ENCODE data around the gene GSDME. TPM values are rescaled to one million over a fixed set of nuclear protein-coding genes. Genes with fewer than 3 reads are reported as not detected.

The GSDME gene
- total RNA-seq, 1 donor from 2014 or later: 23.6 TPM

DNA sequence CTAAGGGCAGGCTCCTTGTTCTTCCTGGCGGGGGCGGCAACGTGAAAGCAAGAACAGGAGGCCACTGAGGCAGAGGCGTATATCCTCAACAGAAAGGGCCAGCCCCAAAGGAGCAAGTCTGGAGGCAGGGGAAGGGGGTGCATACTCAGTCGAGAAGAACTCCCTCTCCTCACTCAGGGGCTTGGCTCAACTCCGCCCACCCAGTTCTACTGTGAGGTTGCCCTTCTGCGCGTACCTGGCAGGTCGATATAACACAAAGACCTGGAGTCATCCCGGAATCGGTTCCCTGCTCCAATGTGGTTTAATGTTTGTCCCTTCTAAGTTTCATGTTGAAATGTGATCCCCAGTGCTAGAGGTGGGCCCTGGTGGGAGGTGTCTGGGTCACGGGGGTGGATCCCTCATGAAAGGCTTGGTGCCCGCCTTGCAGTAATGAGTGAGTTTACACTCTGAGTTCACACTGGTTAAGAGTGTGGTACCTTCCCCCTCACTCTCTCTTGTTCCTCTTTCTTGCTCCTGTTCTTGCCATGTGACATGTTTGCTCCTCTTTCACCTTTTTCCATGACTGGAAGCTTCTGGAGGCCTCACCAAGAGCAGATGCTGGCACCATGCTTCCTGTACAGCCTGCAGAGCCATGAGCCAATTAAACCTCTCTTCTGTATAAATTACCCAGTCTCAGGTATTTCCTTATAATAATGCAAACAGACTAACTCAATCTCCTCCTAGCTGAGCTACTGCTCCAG, 32.6 kb downstream of the GSDME start:
- TF ChIP-seq, protein P1, sequence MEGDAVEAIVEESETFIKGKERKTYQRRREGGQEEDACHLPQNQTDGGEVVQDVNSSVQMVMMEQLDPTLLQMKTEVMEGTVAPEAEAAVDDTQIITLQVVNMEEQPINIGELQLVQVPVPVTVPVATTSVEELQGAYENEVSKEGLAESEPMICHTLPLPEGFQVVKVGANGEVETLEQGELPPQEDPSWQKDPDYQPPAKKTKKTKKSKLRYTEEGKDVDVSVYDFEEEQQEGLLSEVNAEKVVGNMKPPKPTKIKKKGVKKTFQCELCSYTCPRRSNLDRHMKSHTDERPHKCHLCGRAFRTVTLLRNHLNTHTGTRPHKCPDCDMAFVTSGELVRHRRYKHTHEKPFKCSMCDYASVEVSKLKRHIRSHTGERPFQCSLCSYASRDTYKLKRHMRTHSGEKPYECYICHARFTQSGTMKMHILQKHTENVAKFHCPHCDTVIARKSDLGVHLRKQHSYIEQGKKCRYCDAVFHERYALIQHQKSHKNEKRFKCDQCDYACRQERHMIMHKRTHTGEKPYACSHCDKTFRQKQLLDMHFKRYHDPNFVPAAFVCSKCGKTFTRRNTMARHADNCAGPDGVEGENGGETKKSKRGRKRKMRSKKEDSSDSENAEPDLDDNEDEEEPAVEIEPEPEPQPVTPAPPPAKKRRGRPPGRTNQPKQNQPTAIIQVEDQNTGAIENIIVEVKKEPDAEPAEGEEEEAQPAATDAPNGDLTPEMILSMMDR (IDR thresholded peaks at IDR 0.05): no peak
- H3K27ac Mint-ChIP-seq (ENCODE audit: unreplicated experiment): no peak overlapping the region
- peaks cover 2% of the 10 kb centered on the region for H3K36me3 Mint-ChIP-seq (ENCODE audit: low read depth)
- no peak for DNase-seq (ENCODE audit: low spot score)
- H3K9me3 Mint-ChIP-seq (ENCODE audit: low read depth): peaks cover 2% of the 10 kb centered on the region
- peaks cover 12% of the 10 kb centered on the region for H3K4me1 Mint-ChIP-seq (ENCODE audit: low read depth)
- no peak overlapping the region for H3K4me3 Mint-ChIP-seq (ENCODE audit: unreplicated experiment)
- H3K27me3 Mint-ChIP-seq (ENCODE audit: low read depth): no peaks in the 10 kb centered on the region

DNA sequence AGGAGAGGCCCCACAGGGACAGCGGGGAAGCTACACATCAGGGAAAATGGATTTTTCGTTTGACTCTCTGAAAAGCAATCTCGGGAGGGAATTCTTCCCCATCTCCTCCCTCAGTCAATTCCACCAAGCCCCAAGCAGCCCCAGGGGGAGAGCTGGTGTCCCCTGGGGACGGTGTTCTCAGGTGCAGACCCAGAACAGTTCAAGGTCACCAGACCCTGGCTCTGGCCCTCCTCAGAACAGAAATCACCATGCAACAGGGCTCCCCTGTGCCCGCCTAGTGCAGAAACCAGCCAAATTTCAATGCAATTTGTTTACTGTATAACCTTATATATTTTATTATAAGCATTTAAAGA, 34.1 kb downstream of the GSDME start:
- peaks cover 2% of the 10 kb centered on the region for H3K36me3 Mint-ChIP-seq (ENCODE audit: low read depth)
- H3K27me3 Mint-ChIP-seq (ENCODE audit: low read depth): no peaks in the 10 kb centered on the region
- H3K4me3 Mint-ChIP-seq (ENCODE audit: unreplicated experiment): no peak overlapping the region
- H3K27ac Mint-ChIP-seq (ENCODE audit: unreplicated experiment): no peak overlapping the region
- no peak for DNase-seq (ENCODE audit: low spot score)
- peaks cover 2% of the 10 kb centered on the region for H3K9me3 Mint-ChIP-seq (ENCODE audit: low read depth)
- peaks cover 6% of the 10 kb centered on the region for H3K4me1 Mint-ChIP-seq (ENCODE audit: low read depth)
- TF ChIP-seq, protein P1 (IDR thresholded peaks at IDR 0.05): peak; percentile 58

DNA sequence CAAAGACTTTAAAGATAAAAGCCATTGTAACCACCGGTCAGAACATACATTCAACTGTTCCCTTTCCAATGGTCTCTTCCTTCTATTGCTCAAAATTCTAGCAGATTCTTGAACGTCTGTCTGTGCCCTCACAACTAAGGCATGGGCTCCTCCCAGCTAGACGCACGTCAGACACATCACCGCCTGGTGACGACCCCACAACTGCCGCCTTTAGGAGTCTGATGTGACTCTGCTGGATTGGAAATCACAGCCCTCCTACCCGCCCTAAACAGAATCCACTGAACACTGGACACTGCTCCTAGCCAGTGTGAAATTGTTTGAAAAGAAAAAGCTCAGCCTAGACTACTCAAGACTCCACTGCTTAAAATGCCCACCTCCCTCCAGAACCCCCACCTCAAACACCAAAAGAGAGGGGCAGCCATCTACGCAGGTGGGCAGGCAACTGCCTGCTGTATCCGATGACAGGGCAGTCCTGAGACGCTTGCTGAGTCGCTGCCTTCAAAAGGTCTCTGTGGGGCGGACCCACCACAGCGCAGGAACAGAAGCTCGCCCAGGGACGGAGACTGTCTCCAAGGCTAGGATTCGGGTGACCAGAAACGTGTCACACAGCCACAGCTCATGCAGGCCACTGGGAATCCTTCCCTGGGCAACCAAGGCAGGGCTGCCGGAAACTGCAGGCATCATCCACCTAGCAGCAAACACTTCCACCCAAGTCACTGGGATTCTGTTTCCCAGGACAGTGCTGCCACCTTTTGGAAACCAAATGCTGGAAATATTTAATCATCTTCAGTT, 34.7 kb downstream of the GSDME start:
- Mint-ChIP-seq H3K4me3 (ENCODE audit: unreplicated experiment) (no peak overlapping the region), H3K27ac (ENCODE audit: unreplicated experiment) (no peak overlapping the region), H3K9me3 (ENCODE audit: low read depth) (peaks cover 2% of the 10 kb centered on the region), H3K36me3 (ENCODE audit: low read depth) (peaks cover 2% of the 10 kb centered on the region), H3K27me3 (ENCODE audit: low read depth) (no peaks in the 10 kb centered on the region), H3K4me1 (ENCODE audit: low read depth) (peaks cover 6% of the 10 kb centered on the region)
- TF ChIP-seq, protein P1 (IDR thresholded peaks at IDR 0.05): peak; percentile 80
- DNase-seq (ENCODE audit: low spot score): no peak

DNA sequence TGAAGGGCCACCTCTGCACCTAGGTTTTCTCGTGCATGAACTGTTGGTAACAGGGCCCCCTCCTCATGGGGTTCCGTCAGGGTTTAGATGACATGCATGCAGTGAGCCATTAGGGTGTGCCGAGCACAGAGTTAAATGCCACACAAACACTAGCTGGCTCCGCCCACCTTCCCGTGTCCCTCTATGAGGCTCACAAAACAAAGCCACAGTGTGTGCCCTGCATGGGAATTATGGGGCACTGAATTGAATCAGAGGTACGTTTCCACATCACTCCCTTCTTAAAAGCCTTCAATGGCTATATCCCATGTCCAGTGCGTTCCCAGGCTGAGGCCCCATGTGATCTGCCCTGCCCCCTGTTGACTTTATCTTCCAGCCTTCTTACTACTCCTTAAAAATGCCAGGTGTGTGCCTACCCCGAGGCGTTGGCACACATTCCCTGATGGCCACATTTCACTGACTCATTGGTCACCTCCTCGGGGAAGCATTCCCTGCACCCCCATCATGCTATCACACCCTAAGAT, 35.7 kb downstream of the GSDME start:
- Mint-ChIP-seq H3K27ac (ENCODE audit: unreplicated experiment) (no peak overlapping the region), H3K4me1 (ENCODE audit: low read depth) (peaks cover 7% of the 10 kb centered on the region), H3K27me3 (ENCODE audit: low read depth) (no peaks in the 10 kb centered on the region), H3K4me3 (ENCODE audit: unreplicated experiment) (no peak overlapping the region), H3K9me3 (ENCODE audit: low read depth) (peaks cover 2% of the 10 kb centered on the region), H3K36me3 (ENCODE audit: low read depth) (peaks cover 4% of the 10 kb centered on the region)
- DNase-seq (ENCODE audit: low spot score): no peak
- TF ChIP-seq, protein P1 (IDR thresholded peaks at IDR 0.05): no peak

DNA sequence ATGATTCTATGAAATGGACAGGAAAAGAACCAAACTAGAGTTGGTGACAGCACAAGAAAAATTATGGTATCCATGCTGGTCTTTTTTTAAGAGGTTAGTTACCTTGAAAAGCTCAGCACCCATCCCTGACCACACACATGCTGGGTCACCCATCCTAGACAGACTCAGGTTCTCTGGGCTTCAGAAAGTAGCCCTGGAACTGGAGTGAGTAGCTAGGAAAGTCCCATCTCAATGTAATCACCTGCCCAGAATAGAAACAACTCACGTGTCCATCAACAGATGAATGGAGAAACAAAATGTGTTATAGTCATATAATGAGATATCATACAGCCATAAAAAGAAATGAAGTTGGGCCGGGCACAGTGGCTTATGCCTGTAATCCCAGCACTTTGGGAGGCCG, 37.0 kb downstream of the GSDME start:
- peaks cover 2% of the 10 kb centered on the region for H3K9me3 Mint-ChIP-seq (ENCODE audit: low read depth)
- H3K4me1 Mint-ChIP-seq (ENCODE audit: low read depth): peaks cover 18% of the 10 kb centered on the region
- H3K27ac Mint-ChIP-seq (ENCODE audit: unreplicated experiment): no peak overlapping the region
- H3K4me3 Mint-ChIP-seq (ENCODE audit: unreplicated experiment): no peak overlapping the region
- DNase-seq (ENCODE audit: low spot score): no peak
- no peaks in the 10 kb centered on the region for H3K27me3 Mint-ChIP-seq (ENCODE audit: low read depth)
- H3K36me3 Mint-ChIP-seq (ENCODE audit: low read depth): peaks cover 4% of the 10 kb centered on the region
- TF ChIP-seq, protein P1 (IDR thresholded peaks at IDR 0.05): no peak
